HCT116 (cell line): ENCODE measurements around the gene KIF5A. TPM values are rescaled to one million over a fixed set of nuclear protein-coding genes. Genes with fewer than 3 reads are reported as not detected.

Experiments
- ATAC-seq: fragments of 200-7000 bp; cut with Tn5 transposase; 2 replicates; pipeline ENCODE4 v1.9.1; 2020; ENCODE audit warnings: mild to moderate bottlenecking, moderate library complexity
- BruUV-seq: library from RNA; stranded (reverse); fragments of 400-500 nt; replicated peaks from 2 replicates; lab custom pipeline; 2021; lab: Mats Ljungman, UMichigan
- CTCF ChIA-PET: fragments of 300-600 bp; sonication (Branson Sonifier 250); formaldehyde crosslinking; loops from one replicate; lab custom pipeline; 2021; ENCODE audit warnings: antibody characterized with exemption; lab: Charles Lee
- POLR2A ChIA-PET: fragments of 300-600, 350-600 bp; sonication (Branson Sonifier 250); formaldehyde crosslinking; loops from one replicate; lab custom pipeline; 2021; ENCODE audit warnings: antibody characterized with exemption; lab: Charles Lee
- RAD21 ChIA-PET, 2 experiments: fragments of 300-600 bp; sonication (Branson Sonifier 250); formaldehyde crosslinking; loops; one replicate each; lab custom pipeline; 2023; ENCODE audit warnings: low total read pairs in 2 of 2; ENCODE audit not compliant: uncharacterized antibody in 2 of 2, unreplicated experiment in 2 of 2, low non-redundant PET in 1 of 2; lab: Charles Lee
- DNase-seq: peaks from one replicate; pipeline ENCODE4 v3.0.0-alpha.2; 2010; ENCODE audit warnings: low read depth, low spot score
- H2AFZ ChIP-seq: fragments of 200-600 bp; shearing (Covaris generic), sonication (generic); 2 replicates; pipeline ENCODE4 v1.6.1; 2017; ENCODE audit warnings: low read depth, mixed run types, mixed read lengths, antibody characterized with exemption, low read length; ENCODE audit not compliant: poor library complexity, severe bottlenecking
- H3K27ac ChIP-seq: 2 replicates; pipeline ENCODE4 v1.5.1; 2012; ENCODE audit warnings: low read depth, low read length
- H3K27me3 ChIP-seq: fragments of 200-600 bp; sonication (generic); 2 replicates; pipeline ENCODE4 v1.6.1; 2016; ENCODE audit warnings: mixed run types, low read length, mixed read lengths; ENCODE audit not compliant: insufficient read depth
- H3K36me3 ChIP-seq, 2 experiments: fragments of 200-500 bp in 1 of 2; fragments of 200-600 bp in 1 of 2; sonication (Bioruptor generic) in 1 of 2; sonication (generic) in 1 of 2; 2 replicates each; pipeline versions ENCODE4 v1.5.1 to v1.6.1; 2014 to 2016; ENCODE audit warnings: low read length in 2 of 2, inconsistent platforms in 1 of 2, mixed read lengths in 1 of 2, mixed run types in 1 of 2; ENCODE audit not compliant: insufficient read depth in 2 of 2, control insufficient read depth in 1 of 2
- H3K4me1 ChIP-seq, 2 experiments: fragments of 200-600 bp in 1 of 2; sonication (generic) in 1 of 2; 2 replicates each; pipeline versions ENCODE4 v1.5.1 to v1.6.1; 2012 to 2017; ENCODE audit warnings: low read length in 2 of 2, inconsistent platforms in 1 of 2, mild to moderate bottlenecking in 1 of 2, mixed read lengths in 1 of 2, mixed run types in 1 of 2, moderate library complexity in 1 of 2; ENCODE audit not compliant: insufficient read depth in 2 of 2, control insufficient read depth in 1 of 2
- H3K4me2 ChIP-seq: fragments of 200-600 bp; sonication (generic); 2 replicates; pipeline ENCODE4 v1.6.1; 2017; ENCODE audit warnings: mixed run types, low read length, mixed read lengths
- H3K4me3 ChIP-seq, 2 experiments: fragments of 200-600 bp in 1 of 2; sonication (generic) in 1 of 2; replicated peaks in 1 of 2; 2 replicates each; pipeline ENCODE4 v1.5.1; 2011 to 2016; ENCODE audit warnings: low read length in 2 of 2, control low read depth in 1 of 2, low read depth in 1 of 2, mild to moderate bottlenecking in 1 of 2, mixed read lengths in 1 of 2, mixed run types in 1 of 2
- H3K79me2 ChIP-seq: fragments of 200-600 bp; sonication (generic); 2 replicates; pipeline ENCODE4 v1.6.1; 2017; ENCODE audit warnings: mild to moderate bottlenecking, mixed run types, low read length, moderate library complexity, mixed read lengths; ENCODE audit not compliant: insufficient read depth
- H3K9ac ChIP-seq: fragments of 200-600 bp; sonication (generic); 2 replicates; pipeline ENCODE4 v1.6.1; 2016; ENCODE audit warnings: low read length, mixed read lengths
- H3K9me2 ChIP-seq: fragments of 200-600 bp; sonication (generic), shearing (Covaris generic); 2 replicates; pipeline ENCODE4 v1.6.1; 2017; ENCODE audit warnings: mixed run types, mild to moderate bottlenecking, moderate library complexity; ENCODE audit not compliant: insufficient read depth
- H3K9me3 ChIP-seq, 2 experiments: fragments of 200-500 bp in 1 of 2; fragments of 200-600 bp in 1 of 2; sonication (Bioruptor generic) in 1 of 2; sonication (generic) in 1 of 2; 2 replicates each; pipeline ENCODE4 v1.6.1; 2014 to 2017; ENCODE audit warnings: low read length in 2 of 2, mixed read lengths in 2 of 2, inconsistent platforms in 1 of 2, low read depth in 1 of 2, mild to moderate bottlenecking in 1 of 2, mixed run types in 1 of 2, moderate library complexity in 1 of 2; ENCODE audit not compliant: control insufficient read depth in 1 of 2, insufficient read depth in 1 of 2
- H4K20me1 ChIP-seq: fragments of 200-600 bp; sonication (generic), shearing (Covaris generic); 2 replicates; pipeline ENCODE4 v1.6.1; 2017; ENCODE audit warnings: mixed run types, mild to moderate bottlenecking, moderate library complexity; ENCODE audit not compliant: insufficient read depth
- CBX3 ChIP-seq: IDR thresholded peaks from 2 replicates; pipeline ENCODE4 v1.6.1; 2012; ENCODE audit warnings: low read depth
- CEBPB ChIP-seq: IDR thresholded peaks from 2 replicates; pipeline ENCODE4 v1.6.1; 2012; ENCODE audit warnings: low read depth
- EGR1 ChIP-seq: IDR thresholded peaks from 2 replicates; pipeline ENCODE4 v1.6.1; 2012; ENCODE audit warnings: low read depth
- ELF1 ChIP-seq: IDR thresholded peaks from 2 replicates; pipeline ENCODE4 v1.6.1; 2012; ENCODE audit warnings: low read depth, borderline replicate concordance
- EZH2 ChIP-seq: fragments of 200-600 bp; sonication (generic); IDR thresholded peaks from 2 replicates; pipeline ENCODE4 v1.6.1; 2017; ENCODE audit warnings: antibody characterized with exemption, mixed run types
- EZH2phosphoT487 ChIP-seq: fragments of 200-600 bp; IDR thresholded peaks from 2 replicates; pipeline ENCODE4 v1.6.1; 2018; ENCODE audit warnings: antibody characterized with exemption, borderline replicate concordance
- FOSL1 ChIP-seq: IDR thresholded peaks from 2 replicates; pipeline ENCODE4 v1.6.1; 2012; ENCODE audit warnings: low read depth
- POLR2AphosphoS5 ChIP-seq: IDR thresholded peaks from 2 replicates; pipeline ENCODE4 v1.6.1; 2011; ENCODE audit warnings: mild to moderate bottlenecking, low read depth, low read length, moderate library complexity
- SP1 ChIP-seq: IDR thresholded peaks from 2 replicates; pipeline ENCODE4 v1.6.1; 2012; ENCODE audit warnings: low read depth
- SRF ChIP-seq: IDR thresholded peaks from 2 replicates; pipeline ENCODE4 v1.6.1; 2012; ENCODE audit warnings: low read depth
- TCF7L2 ChIP-seq: IDR thresholded peaks from 2 replicates; pipeline ENCODE4 v1.7.0; 2011; ENCODE audit warnings: borderline replicate concordance, inconsistent platforms; ENCODE audit not compliant: insufficient read depth, insufficient read length; ENCODE audit errors: extremely low read depth
- YY1 ChIP-seq: IDR thresholded peaks from 2 replicates; pipeline ENCODE4 v1.6.1; 2011; ENCODE audit warnings: low read length, low read depth, moderate library complexity, mild to moderate bottlenecking; ENCODE audit not compliant: insufficient replicate concordance; ENCODE audit errors: extremely low read depth
- intact Hi-C: fragments of 100-400 bp; cut with micrococcal nuclease; formaldehyde crosslinking; loops from 2 replicates; pipeline ENCODE4 v1.10.0; 2022
- total RNA-seq: library from RNA; stranded (reverse); gene quantifications from one replicate; pipeline ENCODE4 v1.2.1, GENCODE V29; 2021; ENCODE audit not compliant: unreplicated experiment
- TF ChIP-seq, protein P1 (sequence below): IDR thresholded peaks from 2 replicates; pipeline ENCODE4 v1.6.1; 2012
- TF ChIP-seq, protein P2 (sequence below), 3 experiments: fragments of 200-600 bp in 1 of 3; sonication (generic) in 1 of 3; IDR thresholded peaks in 2 of 3; conservative IDR thresholded peaks in 1 of 3; 2 replicates each; pipeline ENCODE4 v1.5.1; 2012 to 2017; ENCODE audit warnings: low read depth in 2 of 3, low read length in 2 of 3, antibody characterized with exemption in 1 of 3, borderline replicate concordance in 1 of 3, control low read depth in 1 of 3, mild to moderate bottlenecking in 1 of 3, mixed read lengths in 1 of 3, mixed run types in 1 of 3, moderate library complexity in 1 of 3; ENCODE audit not compliant: insufficient read depth in 1 of 3
- TF ChIP-seq, protein P3 (sequence below): IDR thresholded peaks from 2 replicates; pipeline ENCODE4 v1.6.1; 2012

Gene KIF5A
- total RNA-seq, 1 experiment from 2014 or later, result 5.2 TPM

DNA sequence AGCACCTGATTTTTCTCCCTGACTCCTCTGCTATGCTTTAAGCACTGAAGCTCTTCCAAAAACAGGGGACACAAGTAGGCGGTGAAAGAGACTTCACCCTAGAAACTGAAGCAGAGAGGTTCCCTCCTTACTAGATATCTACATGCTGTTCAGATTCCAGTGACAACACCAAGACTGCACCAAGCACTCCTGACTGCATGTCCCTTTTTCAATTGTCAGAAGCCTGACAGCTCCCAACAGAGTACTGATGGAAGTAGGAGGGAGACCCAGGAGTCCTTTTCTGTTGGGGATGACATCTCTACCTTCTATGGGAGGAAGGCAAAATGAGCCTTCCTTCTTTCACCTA, 13.3 kb upstream of the KIF5A start:
- H3K9me2 ChIP-seq, result no peaks in the 10 kb centered on the region
- intact Hi-C loops, result no loop called here

DNA sequence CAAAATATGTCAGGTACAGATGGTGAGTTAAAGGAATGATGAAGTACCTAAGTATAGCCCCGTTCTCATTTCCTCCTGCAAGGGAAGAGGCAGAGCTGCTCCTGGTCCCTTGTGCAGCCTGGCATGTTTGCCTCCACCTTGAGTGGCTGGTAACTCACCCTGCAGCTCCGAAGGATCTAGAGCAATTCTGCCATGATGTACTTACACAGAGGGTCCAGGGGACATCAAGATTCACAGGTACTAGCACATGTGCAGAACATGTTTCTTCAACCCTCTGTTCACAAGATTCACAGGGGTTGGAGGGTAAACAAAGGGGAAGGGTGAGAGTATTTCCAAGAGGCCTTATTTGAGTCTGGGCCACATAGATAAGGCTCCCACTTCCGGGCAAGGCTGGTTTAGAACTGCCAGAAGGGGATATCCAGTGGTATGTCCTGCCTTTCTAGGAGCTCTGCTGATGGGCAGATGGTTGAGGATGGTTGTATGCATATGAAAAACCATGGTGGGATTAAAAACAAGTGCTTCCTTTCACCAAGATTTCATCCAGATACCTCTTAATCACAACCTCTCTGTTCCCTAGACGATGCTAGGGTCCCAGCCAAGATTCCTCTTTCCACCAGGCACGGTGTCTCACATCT, 10.6 kb upstream of the KIF5A start:
- ChIA-PET RAD21 (no interaction called here), CTCF (no interaction called here), POLR2A (no interaction called here)
- H3K27me3 ChIP-seq, result no peaks in the 10 kb centered on the region
- no peaks in the 10 kb centered on the region for H3K9me2 ChIP-seq
- no peak overlapping the region for H3K4me2 ChIP-seq
- no peak for ATAC-seq
- H3K27ac ChIP-seq, result no peak overlapping the region
- H2AFZ ChIP-seq, result no peak overlapping the region
- H3K36me3 ChIP-seq, result peaks cover 8 to 11% of the 10 kb centered on the region in 2 experiments
- H4K20me1 ChIP-seq, result no peaks in the 10 kb centered on the region
- no peak for DNase-seq
- H3K79me2 ChIP-seq, result no peaks in the 10 kb centered on the region; the same call in 1 of the 2 replicates
- BruUV-seq, result no TSS peak
- H3K9ac ChIP-seq, result no peak overlapping the region
- H3K9me3 ChIP-seq, result no peaks in the 10 kb centered on the region
- intact Hi-C loops, result no loop called here
- H3K4me1 ChIP-seq, result no peaks in the 10 kb centered on the region
- no peak overlapping the region for H3K4me3 ChIP-seq
- TF ChIP-seq EZH2phosphoT487 (no peak), CEBPB (no peak), POLR2AphosphoS5 (no peak), YY1 (no peak), ELF1 (no peak), EZH2 (no peak), SP1 (no peak), SRF (no peak), EGR1 (no peak)
- TF ChIP-seq, protein P1, sequence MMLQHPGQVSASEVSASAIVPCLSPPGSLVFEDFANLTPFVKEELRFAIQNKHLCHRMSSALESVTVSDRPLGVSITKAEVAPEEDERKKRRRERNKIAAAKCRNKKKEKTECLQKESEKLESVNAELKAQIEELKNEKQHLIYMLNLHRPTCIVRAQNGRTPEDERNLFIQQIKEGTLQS, result no peak
- TF ChIP-seq, protein P2, sequence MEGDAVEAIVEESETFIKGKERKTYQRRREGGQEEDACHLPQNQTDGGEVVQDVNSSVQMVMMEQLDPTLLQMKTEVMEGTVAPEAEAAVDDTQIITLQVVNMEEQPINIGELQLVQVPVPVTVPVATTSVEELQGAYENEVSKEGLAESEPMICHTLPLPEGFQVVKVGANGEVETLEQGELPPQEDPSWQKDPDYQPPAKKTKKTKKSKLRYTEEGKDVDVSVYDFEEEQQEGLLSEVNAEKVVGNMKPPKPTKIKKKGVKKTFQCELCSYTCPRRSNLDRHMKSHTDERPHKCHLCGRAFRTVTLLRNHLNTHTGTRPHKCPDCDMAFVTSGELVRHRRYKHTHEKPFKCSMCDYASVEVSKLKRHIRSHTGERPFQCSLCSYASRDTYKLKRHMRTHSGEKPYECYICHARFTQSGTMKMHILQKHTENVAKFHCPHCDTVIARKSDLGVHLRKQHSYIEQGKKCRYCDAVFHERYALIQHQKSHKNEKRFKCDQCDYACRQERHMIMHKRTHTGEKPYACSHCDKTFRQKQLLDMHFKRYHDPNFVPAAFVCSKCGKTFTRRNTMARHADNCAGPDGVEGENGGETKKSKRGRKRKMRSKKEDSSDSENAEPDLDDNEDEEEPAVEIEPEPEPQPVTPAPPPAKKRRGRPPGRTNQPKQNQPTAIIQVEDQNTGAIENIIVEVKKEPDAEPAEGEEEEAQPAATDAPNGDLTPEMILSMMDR (IDR thresholded peaks at IDR 0.05 in 2 of 3, conservative IDR thresholded peaks at IDR 0.05 in 1 of 3; ENCODE audit: borderline replicate concordance in 1 of 3, insufficient read depth in 1 of 3, low read depth in 2 of 3, low read length in 2 of 3), result no peak

More for the DNA sequence above, 13.3 kb upstream of the KIF5A start:
- no peak for DNase-seq
- H3K9me3 ChIP-seq, result no peaks in the 10 kb centered on the region
- ATAC-seq, result no peak
- no peaks in the 10 kb centered on the region for H4K20me1 ChIP-seq
- no peak overlapping the region for H3K4me2 ChIP-seq
- no peaks in the 10 kb centered on the region for H3K27me3 ChIP-seq
- ChIA-PET POLR2A (no interaction called here), RAD21 (no interaction called here), CTCF (no interaction called here)
- H2AFZ ChIP-seq, result no peak overlapping the region
- no peaks in the 10 kb centered on the region for H3K4me1 ChIP-seq
- H3K79me2 ChIP-seq, result no peaks in the 10 kb centered on the region
- H3K4me3 ChIP-seq, result no peak overlapping the region
- peaks cover 19 to 25% of the 10 kb centered on the region in 2 experiments for H3K36me3 ChIP-seq
- no peak overlapping the region for H3K27ac ChIP-seq
- H3K9ac ChIP-seq, result no peak overlapping the region
- TF ChIP-seq ELF1 (no peak), TCF7L2 (no peak), CBX3 (no peak), FOSL1 (no peak)
- TF ChIP-seq, protein P2 (IDR thresholded peaks at IDR 0.05 in 2 of 3, conservative IDR thresholded peaks at IDR 0.05 in 1 of 3; ENCODE audit: borderline replicate concordance in 1 of 3, insufficient read depth in 1 of 3, low read depth in 2 of 3, low read length in 2 of 3), result no peak
- TF ChIP-seq, protein P3, sequence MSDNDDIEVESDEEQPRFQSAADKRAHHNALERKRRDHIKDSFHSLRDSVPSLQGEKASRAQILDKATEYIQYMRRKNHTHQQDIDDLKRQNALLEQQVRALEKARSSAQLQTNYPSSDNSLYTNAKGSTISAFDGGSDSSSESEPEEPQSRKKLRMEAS, result no peak
- BruUV-seq, result no TSS peak
